OCI-LY1 (cell line): ENCODE measurements around the gene WDR5B.

Experiments used
- EZH2 ChIP-seq: fragments of 200-600 bp; sonication (generic), shearing (Covaris generic); IDR thresholded peaks from 2 replicates; pipeline ENCODE4 v1.8.0; 2017; ENCODE audit warnings: borderline replicate concordance, mixed run types, mild to moderate bottlenecking, antibody characterized with exemption, low read length, moderate library complexity, mixed read lengths
- TF ChIP-seq, protein P1 (sequence below): fragments of 200-600 bp; sonication (generic), shearing (Covaris generic); IDR thresholded peaks from 2 replicates; pipeline ENCODE4 v1.5.1; 2017; ENCODE audit warnings: mild to moderate bottlenecking, antibody characterized with exemption, low read length, moderate library complexity, mixed read lengths

DNA sequence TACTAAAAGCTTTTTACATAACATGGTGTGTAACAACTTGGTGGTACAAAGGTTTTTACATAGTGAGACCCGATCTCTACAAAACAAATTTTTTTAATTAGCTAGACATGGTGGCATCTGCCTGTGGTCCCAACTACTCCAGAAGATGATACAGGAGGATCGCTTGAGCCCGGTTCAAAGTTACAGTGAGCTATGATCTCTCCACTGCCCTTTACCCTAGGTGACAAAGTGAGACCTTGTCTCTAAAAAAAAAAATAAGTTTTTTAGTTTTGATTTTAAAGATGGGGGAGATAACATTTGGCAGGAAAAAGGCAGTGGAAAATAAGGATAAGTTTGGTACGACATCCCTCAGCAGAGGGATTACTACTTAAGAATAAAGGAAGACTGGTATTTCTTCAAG is 26.0 kb downstream of the WDR5B start:
- TF ChIP-seq EZH2 = no peak
- TF ChIP-seq, protein P1, sequence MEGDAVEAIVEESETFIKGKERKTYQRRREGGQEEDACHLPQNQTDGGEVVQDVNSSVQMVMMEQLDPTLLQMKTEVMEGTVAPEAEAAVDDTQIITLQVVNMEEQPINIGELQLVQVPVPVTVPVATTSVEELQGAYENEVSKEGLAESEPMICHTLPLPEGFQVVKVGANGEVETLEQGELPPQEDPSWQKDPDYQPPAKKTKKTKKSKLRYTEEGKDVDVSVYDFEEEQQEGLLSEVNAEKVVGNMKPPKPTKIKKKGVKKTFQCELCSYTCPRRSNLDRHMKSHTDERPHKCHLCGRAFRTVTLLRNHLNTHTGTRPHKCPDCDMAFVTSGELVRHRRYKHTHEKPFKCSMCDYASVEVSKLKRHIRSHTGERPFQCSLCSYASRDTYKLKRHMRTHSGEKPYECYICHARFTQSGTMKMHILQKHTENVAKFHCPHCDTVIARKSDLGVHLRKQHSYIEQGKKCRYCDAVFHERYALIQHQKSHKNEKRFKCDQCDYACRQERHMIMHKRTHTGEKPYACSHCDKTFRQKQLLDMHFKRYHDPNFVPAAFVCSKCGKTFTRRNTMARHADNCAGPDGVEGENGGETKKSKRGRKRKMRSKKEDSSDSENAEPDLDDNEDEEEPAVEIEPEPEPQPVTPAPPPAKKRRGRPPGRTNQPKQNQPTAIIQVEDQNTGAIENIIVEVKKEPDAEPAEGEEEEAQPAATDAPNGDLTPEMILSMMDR = no peak
